WI38 (cell line): Measurements from ENCODE around the gene ADSS2.

Source experiments
- H3K4me3 ChIP-seq: 2 replicates; pipeline ENCODE4 v1.5.1; 2011; ENCODE audit warnings: low read depth, mild to moderate bottlenecking, control low read depth, low read length
- TF ChIP-seq, protein P1 (sequence below): IDR thresholded peaks from 2 replicates; pipeline ENCODE4 v1.5.1; 2012; ENCODE audit warnings: low read depth, mild to moderate bottlenecking, control low read depth, low read length

ADSS2 gene

GRCh38 chr1:244444854-244445253 is 6.9 kb downstream of the ADSS2 start:
- TF ChIP-seq, protein P1, sequence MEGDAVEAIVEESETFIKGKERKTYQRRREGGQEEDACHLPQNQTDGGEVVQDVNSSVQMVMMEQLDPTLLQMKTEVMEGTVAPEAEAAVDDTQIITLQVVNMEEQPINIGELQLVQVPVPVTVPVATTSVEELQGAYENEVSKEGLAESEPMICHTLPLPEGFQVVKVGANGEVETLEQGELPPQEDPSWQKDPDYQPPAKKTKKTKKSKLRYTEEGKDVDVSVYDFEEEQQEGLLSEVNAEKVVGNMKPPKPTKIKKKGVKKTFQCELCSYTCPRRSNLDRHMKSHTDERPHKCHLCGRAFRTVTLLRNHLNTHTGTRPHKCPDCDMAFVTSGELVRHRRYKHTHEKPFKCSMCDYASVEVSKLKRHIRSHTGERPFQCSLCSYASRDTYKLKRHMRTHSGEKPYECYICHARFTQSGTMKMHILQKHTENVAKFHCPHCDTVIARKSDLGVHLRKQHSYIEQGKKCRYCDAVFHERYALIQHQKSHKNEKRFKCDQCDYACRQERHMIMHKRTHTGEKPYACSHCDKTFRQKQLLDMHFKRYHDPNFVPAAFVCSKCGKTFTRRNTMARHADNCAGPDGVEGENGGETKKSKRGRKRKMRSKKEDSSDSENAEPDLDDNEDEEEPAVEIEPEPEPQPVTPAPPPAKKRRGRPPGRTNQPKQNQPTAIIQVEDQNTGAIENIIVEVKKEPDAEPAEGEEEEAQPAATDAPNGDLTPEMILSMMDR, result no peak
- H3K4me3 ChIP-seq, result no peak overlapping the region

- TF ChIP-seq, protein P1, result no peak
- no peak overlapping the region for H3K4me3 ChIP-seq
These were observed 8.9 kb downstream of the ADSS2 start for GRCh38 chr1:244442850-244443249.

- TF ChIP-seq, protein P1, result no peak
- no peak overlapping the region for H3K4me3 ChIP-seq
These were observed 12.2 kb downstream of the ADSS2 start for GRCh38 chr1:244439391-244440032.

DNA sequence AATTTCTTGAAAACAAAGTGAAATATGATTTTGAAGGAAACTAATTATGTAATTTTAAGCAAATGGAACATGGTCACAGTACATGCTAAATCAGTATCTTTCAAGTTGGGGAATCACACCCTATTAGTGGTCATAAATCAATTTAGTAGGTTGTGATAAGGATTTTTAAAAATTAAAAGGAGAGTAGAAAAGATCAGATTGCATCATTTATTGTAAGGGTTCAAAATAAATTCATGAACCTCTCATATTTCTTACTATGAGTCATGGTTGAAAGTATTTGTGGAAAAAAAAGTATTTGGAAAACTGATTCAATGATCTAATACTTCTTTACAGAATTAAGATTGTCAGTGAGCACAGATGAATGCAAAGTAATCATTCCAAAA is 14.6 kb downstream of the ADSS2 start:
- no peak overlapping the region for H3K4me3 ChIP-seq
- TF ChIP-seq, protein P1, result no peak

- H3K4me3 ChIP-seq, result no peak overlapping the region
- TF ChIP-seq, protein P1, result no peak
These were observed 15.2 kb downstream of the ADSS2 start for GRCh38 chr1:244436336-244437085.

DNA sequence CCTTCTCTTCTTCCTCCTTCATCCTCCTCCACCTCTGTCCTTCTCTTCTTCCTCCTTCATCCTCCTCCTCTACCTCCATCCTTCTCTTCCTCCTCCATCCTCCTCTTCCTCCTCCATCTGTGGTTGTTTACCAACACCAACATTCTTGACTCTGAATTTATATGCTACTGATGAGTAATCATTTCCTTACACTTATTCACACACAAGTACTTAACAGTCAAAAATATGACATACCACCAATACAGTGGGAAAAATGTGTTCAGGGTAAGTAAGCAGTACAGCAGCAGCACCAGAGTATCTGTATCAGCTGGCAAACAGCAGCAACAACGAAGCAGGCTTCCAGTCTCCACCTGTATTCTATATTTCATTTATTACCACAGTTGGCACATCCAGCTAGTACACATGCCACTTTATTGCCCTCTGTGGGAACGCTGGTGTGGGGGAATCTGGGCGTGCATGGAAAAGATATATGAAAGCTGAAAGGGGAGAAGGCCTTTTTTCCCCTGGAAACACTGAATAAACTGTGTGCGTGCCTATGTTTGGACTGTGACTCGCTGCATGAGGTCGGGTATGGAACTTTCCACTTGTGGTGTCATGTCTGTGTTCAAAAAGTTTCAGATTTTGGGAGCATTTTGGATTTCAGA is 16.0 kb downstream of the ADSS2 start:
- TF ChIP-seq, protein P1, result no peak
- no peak overlapping the region for H3K4me3 ChIP-seq

DNA sequence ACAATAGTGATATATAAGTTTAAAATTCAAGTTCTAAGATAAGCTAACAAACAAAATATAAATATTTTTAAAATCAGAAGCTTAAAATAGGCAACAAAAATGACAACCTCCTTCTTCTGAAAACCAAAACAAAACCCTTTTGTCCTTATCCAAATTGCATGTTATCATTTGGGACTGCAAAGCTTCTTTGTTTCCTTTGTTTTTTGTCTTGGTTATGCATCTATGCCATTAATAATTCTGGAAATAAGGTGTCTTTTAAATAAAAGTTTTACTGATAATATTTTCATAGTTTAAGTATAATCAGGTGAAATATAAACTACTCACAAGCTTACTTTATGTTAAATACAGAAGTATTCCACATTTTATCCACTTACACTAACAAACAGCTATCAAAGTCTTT is 20.5 kb downstream of the ADSS2 start:
- no peak overlapping the region for H3K4me3 ChIP-seq
- TF ChIP-seq, protein P1, result no peak
